Occipital lobe (tissue), 3 donors: Measurements from ENCODE around the gene RORC. TPM values are rescaled to one million over a fixed set of nuclear protein-coding genes. Genes with fewer than 3 reads are reported as not detected.
"Not testable (repeated sequence)": the region's sequence is repeated elsewhere in the genome, so short reads cannot be mapped to it uniquely, and the experiment has no call there.

Experiments used
- DNase-seq: peaks from one replicate; lab custom pipeline; 2025; lab: John Stamatoyannopoulos, UW
- small RNA-seq: library from RNA; depleted of rRNA; stranded (forward); fragments of <200 nt; gene quantifications from one replicate; pipeline ENCODE3, GENCODE V24; 2014
- total RNA-seq: library from RNA; depleted of rRNA; stranded (reverse); fragments of >200 nt; gene quantifications from one replicate; pipeline ENCODE4 v1.2.3, GENCODE V29; 2014

Gene RORC
- total RNA-seq, 1 donor from 2014 or later, result 0.16 TPM

DNA sequence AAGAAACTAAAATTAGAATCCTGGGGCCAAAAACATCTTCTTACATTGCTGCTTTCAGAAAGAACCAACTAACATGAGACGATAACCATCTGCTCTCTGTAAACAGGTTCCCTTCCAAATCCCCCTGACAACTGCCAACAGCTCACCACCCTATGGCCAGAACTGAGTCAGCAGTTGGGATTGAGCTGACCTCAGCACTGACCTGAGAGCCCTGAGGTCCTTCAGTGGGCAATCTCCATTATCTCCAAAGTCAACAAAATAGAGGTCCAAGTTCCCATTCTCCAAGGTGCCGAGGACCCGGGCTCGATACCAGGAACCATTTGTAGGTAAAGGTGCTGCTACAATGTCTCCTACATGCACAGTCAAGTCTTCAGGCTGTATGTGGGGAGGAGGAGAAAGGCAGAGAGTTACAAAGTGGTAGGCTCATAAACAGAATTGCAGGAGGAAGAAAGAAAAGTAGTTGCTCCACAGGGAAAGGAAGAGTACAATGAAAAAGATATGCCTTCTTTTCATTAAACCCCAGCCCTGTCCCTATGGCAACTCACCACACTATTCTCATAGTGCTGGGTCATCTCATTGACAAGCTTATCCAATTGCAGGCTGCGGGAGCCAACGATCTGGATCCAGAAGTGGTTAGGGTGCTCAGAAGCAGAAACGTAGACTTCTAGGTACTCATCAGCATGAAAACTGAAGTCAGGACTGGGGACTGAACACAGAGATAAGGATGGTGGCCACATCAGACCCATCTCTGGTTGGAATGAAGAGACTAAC, 55.5 kb downstream of the RORC start:
- no peak for DNase-seq

DNA sequence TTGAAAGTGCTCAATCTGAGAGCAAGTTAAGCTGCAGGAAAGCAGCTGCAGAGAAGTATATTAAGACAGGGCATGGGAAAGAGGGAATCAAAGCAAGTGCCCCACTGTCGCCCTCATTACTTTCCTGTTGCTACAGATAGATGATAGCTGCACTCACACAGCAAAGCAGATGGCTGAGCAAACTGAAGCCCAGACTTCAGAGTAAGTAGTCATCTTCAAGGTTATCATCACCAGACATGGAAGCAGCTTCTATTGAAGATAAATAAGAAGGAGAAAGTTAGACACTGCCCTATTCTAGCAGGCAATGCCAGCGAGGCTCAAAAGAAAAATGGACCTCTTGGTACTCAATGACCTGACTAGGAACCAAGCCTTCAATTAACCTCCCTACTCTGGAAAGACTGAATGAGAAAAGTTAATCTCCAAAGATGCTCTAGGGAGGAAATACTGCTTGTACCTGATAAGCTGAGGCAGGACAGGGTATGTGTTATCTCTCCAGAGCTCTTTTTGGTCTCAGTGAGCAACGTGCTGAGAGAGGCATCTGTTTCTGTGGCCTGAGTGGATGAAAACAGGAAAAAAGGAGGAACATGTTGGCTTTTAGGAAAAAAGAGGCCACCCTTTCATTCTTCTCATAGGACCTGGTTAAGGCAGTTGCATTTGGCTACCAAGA, 57.2 kb downstream of the RORC start:
- no peak for DNase-seq

DNA sequence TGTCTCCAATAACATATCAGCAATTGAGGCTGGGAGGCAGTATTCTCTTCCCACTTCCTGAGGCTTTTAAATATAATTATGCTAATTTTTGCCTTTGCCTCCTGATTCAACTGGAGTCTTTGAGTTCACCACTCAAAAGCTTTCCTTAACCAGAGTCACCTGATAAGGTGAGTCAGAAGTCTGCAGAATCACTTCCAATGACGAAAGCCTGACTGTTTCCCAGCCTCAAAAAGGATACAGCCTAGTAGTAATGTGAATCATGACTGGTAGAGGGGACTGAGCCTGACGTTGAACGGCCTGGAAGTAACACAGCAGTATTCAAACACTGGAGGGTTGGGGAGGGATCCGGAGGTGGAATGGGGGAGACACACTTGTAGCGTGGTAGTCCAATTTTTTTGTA, 57.9 kb downstream of the RORC start:
- DNase-seq, result no peak

DNA sequence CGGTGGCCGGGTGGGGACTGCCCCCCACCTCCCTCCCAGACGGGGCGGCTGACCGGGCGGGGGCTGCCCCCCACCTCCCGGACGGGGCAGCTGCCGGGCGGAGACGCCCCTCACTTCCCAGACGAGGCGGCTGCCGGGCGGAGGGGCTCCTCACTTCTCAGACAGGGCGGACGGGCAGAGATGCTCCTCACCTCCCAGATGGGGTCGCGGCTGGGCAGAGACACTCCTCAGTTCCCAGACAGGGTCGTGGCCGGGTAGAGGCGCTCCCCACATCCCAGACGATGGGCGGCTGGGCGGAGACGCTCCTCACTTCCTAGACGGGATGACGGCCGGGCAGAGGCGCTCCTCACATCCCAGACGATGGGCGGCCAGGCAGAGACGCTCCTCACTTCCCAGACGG, 62.3 kb downstream of the RORC start:
- not testable (repeated sequence) for DNase-seq

DNA sequence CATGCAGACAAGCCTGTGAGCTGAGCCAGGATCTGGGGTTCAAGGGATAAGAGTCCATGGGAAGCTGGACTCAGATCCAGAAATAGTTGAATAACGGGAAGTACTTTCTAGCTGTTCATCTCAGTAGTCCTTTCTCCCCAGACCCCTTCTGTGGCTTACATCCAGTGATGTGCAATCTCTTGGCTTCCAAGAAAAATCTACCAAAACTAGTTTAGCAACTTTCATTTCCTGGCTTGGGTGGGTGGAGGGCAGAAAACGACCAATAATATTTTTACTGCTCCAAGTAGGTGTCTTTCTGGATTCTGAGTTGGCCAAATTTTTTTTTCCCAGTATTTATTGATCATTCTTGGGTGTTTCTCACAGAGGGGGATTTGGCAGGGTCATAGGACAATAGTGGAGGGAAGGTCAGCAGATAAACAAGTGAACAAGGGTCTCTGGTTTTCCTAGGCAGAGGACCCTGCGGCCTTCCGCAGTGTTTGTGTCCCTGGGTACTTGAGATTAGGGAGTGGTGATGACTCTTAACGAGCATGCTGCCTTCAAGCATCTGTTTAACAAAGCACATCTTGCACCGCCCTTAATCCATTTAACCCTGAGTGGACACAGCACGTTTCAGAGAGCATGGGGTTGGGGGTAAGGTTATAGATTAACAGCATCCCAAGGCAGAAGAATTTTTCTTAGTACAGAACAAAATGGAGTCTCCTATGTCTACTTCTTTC, 63.1 kb downstream of the RORC start:
- not testable (repeated sequence) for DNase-seq

DNA sequence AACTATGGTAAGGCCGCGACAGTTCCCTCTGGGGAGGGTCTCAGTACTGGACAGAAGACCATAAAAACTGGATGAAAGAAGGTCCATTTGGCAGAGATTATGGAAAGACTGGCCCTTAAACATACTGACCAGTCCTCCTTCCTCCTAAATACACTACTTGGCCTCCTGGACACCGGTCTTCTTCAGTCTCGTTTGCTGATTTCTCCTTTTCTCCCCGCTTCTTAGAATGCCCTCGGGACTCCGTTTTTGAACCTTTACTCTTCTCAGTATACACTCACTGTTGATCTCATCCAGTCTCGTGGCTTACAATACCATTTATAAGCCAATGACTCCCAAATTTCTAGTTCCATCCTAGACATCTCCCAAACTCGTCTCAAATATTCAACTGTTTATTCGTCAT, 67.6 kb downstream of the RORC start:
- DNase-seq, result no peak

DNA sequence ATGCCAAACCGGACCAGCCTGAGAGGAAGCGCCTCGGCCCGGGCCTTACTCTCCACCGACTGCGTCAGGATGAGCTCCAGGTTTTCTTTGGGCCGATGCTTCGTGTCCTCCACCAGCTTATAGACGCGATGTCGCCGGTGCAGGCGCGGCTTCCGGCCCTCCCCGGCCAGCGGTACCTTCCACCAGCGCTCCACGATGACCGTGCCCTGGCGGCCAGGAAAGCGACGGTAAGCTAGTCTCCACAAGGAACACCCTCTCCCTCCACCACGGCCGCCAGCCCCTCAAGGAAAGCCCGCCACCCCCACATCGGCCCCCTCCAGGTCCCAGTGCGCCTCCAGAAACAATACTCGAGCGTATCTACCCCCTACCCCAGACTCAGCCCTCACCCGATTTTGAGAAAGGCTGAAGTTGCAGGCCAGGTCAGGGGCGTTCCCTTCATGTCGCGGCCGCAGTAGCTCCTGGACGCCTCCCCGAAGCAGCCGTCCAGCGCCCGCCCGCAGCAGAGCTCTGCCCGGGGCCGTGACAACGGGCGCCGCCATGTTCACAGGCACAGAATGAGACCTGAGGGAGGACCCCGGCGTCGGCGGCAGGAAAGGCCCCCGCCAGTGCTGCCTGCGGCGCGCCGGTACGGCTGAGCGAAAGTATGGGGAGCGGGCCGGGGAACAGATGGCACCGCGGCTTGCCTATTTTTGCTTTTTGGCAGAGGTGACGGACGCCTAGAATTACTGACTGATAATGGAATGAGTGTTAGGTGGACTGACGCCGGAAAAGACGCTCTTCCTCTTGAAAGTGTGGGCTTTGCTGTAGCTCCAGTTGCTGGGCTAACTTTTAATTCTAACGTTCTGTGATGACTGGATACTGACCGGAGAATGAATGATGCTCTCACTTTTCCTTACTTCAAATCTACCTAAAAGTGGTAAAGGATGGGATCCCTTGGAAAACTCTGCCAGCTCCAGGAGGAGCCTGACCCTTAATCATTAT, 68.4 kb downstream of the RORC start, which contains the start of gene MRPL9:
Gene MRPL9, minus strand, starts transcription at position 556 of the 981 bp plus-strand sequence. Its CDS starts 17 bp downstream, at position 539.
- DNase-seq, result peak; percentile 90

DNA sequence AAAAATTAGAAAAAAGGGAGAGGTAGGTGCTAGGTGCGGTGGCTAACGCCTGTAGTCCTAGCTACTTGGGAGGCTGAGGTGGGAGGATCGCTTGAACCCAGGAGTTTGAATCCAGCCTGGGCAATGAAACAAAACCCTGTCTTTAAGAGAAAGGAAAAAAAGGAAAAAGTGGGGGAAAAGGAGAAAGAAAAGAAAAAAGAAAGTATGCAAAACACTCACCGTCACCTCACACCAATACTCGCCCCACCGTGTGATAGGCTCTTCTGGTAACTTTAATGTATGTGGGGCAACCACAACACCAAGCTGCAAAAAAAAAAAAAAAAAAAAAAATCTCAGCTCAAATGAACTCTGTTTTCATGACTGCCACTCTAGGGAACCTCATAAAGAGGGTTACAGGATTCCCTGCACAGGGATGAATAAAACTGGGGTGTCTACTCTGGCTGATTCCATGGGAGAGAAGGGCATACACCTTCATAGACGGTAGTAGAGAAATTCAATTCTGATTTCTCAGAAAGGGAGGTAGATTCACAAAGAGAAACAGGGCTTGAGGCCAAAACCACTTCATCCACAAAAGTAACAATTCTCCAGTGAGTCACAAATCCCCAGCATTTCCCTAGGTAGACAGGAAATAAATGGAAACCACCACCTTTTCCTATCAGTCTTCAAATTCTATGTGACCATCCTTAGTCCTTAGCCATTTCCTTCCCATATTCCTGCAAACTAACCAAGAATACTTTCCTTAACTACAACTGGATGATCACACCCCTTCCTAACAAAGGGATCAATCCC, 70.8 kb downstream of the RORC start:
- no peak for DNase-seq

DNA sequence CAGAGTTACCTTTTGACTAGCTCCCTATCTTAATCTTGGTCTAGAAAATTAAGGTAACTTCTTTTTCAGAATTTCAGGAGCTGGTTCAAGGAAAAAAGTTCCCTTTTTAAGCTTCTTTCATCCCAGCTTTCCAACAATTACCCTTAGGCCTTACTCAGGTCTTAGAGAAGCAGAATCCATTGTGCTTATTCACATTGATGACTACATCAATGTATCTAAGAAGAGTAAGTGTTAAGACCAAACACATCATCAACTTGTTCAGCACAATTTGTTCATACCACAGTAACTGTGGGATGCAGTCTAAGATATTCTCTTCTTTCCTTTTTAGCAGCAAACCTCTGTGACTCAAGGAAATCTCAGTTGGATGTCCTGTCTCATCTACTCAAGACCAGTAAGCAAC, 72.4 kb downstream of the RORC start:
- no peak for DNase-seq

DNA sequence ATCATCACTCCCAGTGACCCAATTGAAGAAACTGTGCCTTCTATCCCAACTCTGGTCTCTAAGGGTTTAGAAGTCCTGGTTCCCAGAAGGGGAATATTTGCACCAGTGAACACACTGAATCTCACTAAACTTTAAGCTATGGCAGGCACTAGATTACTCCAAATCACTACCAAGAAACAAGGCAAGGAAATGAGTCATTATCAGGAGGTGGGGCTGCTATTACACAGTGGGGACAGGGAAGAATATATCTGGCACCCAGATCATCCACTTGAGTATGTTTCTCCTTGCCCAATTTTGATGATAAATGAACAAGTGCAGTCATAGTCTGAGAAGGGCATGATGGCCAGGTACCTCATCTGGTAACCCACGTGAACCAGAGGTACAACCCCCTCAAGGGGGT, 75.3 kb downstream of the RORC start:
- DNase-seq, result no peak

Small RNAs within 50 kb of the gene (small RNA-seq; reads per million reads assigned to genes)
- gene RF00019, result not detected

Other genes with a start within 250 kb of the RORC start
- gene SNX27, start 219.8 kb downstream of the RORC start, total RNA-seq, result 88.1 TPM
- gene CELF3, start 115.0 kb downstream of the RORC start, total RNA-seq, result 31.4 TPM
- gene RIIAD1, start 110.3 kb downstream of the RORC start, total RNA-seq, result 7.8 TPM
- gene MRPL9, start 68.3 kb downstream of the RORC start, total RNA-seq, result 44.6 TPM
- 17.6 TPM for gene TDRKH, start 41.3 kb downstream of the RORC start, total RNA-seq
- gene LINGO4, start 26.4 kb downstream of the RORC start, total RNA-seq, result not detected
- 0.16 TPM for gene C2CD4D, start 8.0 kb upstream of the RORC start, total RNA-seq
- gene THEM5, start 21.9 kb upstream of the RORC start, total RNA-seq, result not detected
- 2.0 TPM for gene THEM4, start 77.7 kb upstream of the RORC start, total RNA-seq
- 2.8 TPM for gene S100A10, start 162.1 kb upstream of the RORC start, total RNA-seq
- 0.78 TPM for gene S100A11, start 205.2 kb upstream of the RORC start, total RNA-seq